HepG2 (cell line): ENCODE measurements around the gene GTPBP6. TPM values are rescaled to one million over a fixed set of nuclear protein-coding genes. Genes with fewer than 3 reads are reported as not detected.

Experiments
- HMGXB3 ChIP-seq: sonication (generic); formaldehyde crosslinking; IDR thresholded peaks from 2 replicates; pipeline ENCODE4 v1.4.0; 2020; ENCODE audit warnings: missing genetic modification reagents, borderline replicate concordance
- RFX3 ChIP-seq: IDR thresholded peaks from 2 replicates; pipeline ENCODE4 v1.6.1; 2016; ENCODE audit warnings: missing biosample characterization, missing genetic modification reagents
- RNF2 ChIP-seq: fragments of 450-650 bp; conservative IDR thresholded peaks from 2 replicates; pipeline ENCODE4 v1.6.1; 2016; ENCODE audit warnings: low read depth
- THRA ChIP-seq: sonication (generic); formaldehyde crosslinking; IDR thresholded peaks from 2 replicates; pipeline ENCODE4 v1.4.0; 2020; ENCODE audit warnings: missing genetic modification reagents, borderline replicate concordance
- ZMAT5 ChIP-seq: sonication (generic); formaldehyde crosslinking; IDR thresholded peaks from 2 replicates; pipeline ENCODE4 v1.5.0; 2020; ENCODE audit warnings: mild to moderate bottlenecking, low read depth, missing genetic modification reagents, borderline replicate concordance
- ZNF276 ChIP-seq: sonication (generic); formaldehyde crosslinking; IDR thresholded peaks from 2 replicates; pipeline ENCODE4 v1.4.0; 2020; ENCODE audit warnings: mild to moderate bottlenecking, low read depth, missing genetic modification reagents
- ZNF318 ChIP-seq: sonication (generic); formaldehyde crosslinking; IDR thresholded peaks from 2 replicates; pipeline ENCODE4 v1.4.0; 2020; ENCODE audit warnings: mild to moderate bottlenecking, missing genetic modification reagents
- ZNF350 ChIP-seq: sonication (generic); formaldehyde crosslinking; IDR thresholded peaks from 2 replicates; pipeline ENCODE4 v1.4.0; 2020; ENCODE audit warnings: mild to moderate bottlenecking, low read depth, missing genetic modification reagents, borderline replicate concordance
- ZNF362 ChIP-seq: sonication (generic); formaldehyde crosslinking; IDR thresholded peaks from 2 replicates; pipeline ENCODE4 v1.4.0; 2020; ENCODE audit warnings: missing genetic modification reagents, mild to moderate bottlenecking, borderline replicate concordance
- polyA plus RNA-seq, 8 experiments: library from polyadenylated mRNA; depleted of rRNA in 3 of 8; stranded (reverse) in 7 of 8; unstranded in 1 of 8; fragments of >200 nt; fragmentation: Illumina TruSeq in 4 of 8; extraction: Trizol in 4 of 8; gene quantifications; 2 replicates each; pipeline versions ENCODE4 v1.2.1 to v1.2.3, GENCODE V29; 2011 to 2016; ENCODE audit warnings: low read depth in 4 of 8, missing spikeins in 1 of 8, mixed read lengths in 1 of 8; ENCODE audit not compliant: insufficient read depth in 1 of 8
- total RNA-seq, 5 experiments: library from RNA; depleted of rRNA; stranded (reverse); fragments of >200 nt; fragmentation: Illumina TruSeq; extraction: Trizol; gene quantifications; 2 replicates each; pipeline ENCODE4 v1.2.3, GENCODE V29; 2016; ENCODE audit warnings: low read depth in 1 of 5

GTPBP6 gene
- total and polyA plus RNA-seq, 2 of the 13 experiments (the other 11 are each of a cell fraction or from before 2014, with no cell fraction given): 20.2 to 39.6 TPM

GRCh38 chrX:264634-265455 lies 53.8 kb downstream of the GTPBP6 start (continued):
- TF ChIP-seq HMGXB3 (no peak), RNF2 (no peak), ZNF362 (CRISPR knock-in tag) (no peak), ZNF276 (no peak), ZNF350 (CRISPR knock-in tag) (no peak), ZMAT5 (CRISPR knock-in tag) (no peak), THRA (CRISPR knock-in tag) (peak; percentile 96), RFX3 (CRISPR knock-in tag) (no peak), ZNF318 (CRISPR knock-in tag) (no peak)
